ENCODE data around the gene GRID1. TPM values are rescaled to one million over a fixed set of nuclear protein-coding genes. Genes with fewer than 3 reads are reported as not detected.

Gene GRID1
- total RNA-seq, 2 donors from 2014 or later: 0.37 to 0.67 TPM

GRCh38 chr10:85650791-85651496 is 715.7 kb downstream of the GRID1 start:
- H3K4me1 ChIP-seq: no peaks in the 10 kb centered on the region
- no peaks in the 10 kb centered on the region for H3K27me3 ChIP-seq
- H3K27ac ChIP-seq: no peak overlapping the region
- no peaks in the 10 kb centered on the region for H3K36me3 ChIP-seq
- DNase-seq (ENCODE audit: low spot score): no peak
- no peaks in the 10 kb centered on the region for H3K9me3 ChIP-seq
- no peak overlapping the region for H3K4me3 ChIP-seq
- no peak for TF ChIP-seq CTCF (IDR thresholded peaks at IDR 0.05)

- no peaks in the 10 kb centered on the region for H3K4me1 ChIP-seq
- no peak for DNase-seq (ENCODE audit: low spot score)
- H3K36me3 ChIP-seq: no peaks in the 10 kb centered on the region
- no peaks in the 10 kb centered on the region for H3K9me3 ChIP-seq
- H3K27me3 ChIP-seq: no peaks in the 10 kb centered on the region
- TF ChIP-seq CTCF (IDR thresholded peaks at IDR 0.05): no peak
- no peak overlapping the region for H3K27ac ChIP-seq
- H3K4me3 ChIP-seq: no peak overlapping the region
Measured at GRCh38 chr10:85649461-85649860, 717.1 kb downstream of the GRID1 start.

- Histone ChIP-seq H3K27ac (no peak overlapping the region), H3K4me1 (no peaks in the 10 kb centered on the region), H3K9me3 (no peaks in the 10 kb centered on the region), H3K36me3 (no peaks in the 10 kb centered on the region), H3K4me3 (no peak overlapping the region), H3K27me3 (no peaks in the 10 kb centered on the region)
- no peak for TF ChIP-seq CTCF (IDR thresholded peaks at IDR 0.05)
- DNase-seq (ENCODE audit: low spot score): no peak
Measured at GRCh38 chr10:85648279-85648754, 718.3 kb downstream of the GRID1 start.

- no peak overlapping the region for H3K27ac ChIP-seq
- no peaks in the 10 kb centered on the region for H3K4me1 ChIP-seq
- H3K9me3 ChIP-seq: no peaks in the 10 kb centered on the region
- H3K27me3 ChIP-seq: no peaks in the 10 kb centered on the region
- TF ChIP-seq CTCF (IDR thresholded peaks at IDR 0.05): no peak
- H3K4me3 ChIP-seq: no peak overlapping the region
- no peak for DNase-seq (ENCODE audit: low spot score)
- H3K36me3 ChIP-seq: no peaks in the 10 kb centered on the region
Measured at GRCh38 chr10:85647741-85648140, 718.9 kb downstream of the GRID1 start.

GRCh38 chr10:85645926-85646711 is 720.5 kb downstream of the GRID1 start:
- no peak for TF ChIP-seq CTCF (IDR thresholded peaks at IDR 0.05)
- Histone ChIP-seq H3K27me3 (no peaks in the 10 kb centered on the region), H3K4me1 (peaks cover 0 to 8% of the 10 kb centered on the region in 2 donors), H3K4me3 (no peak overlapping the region), H3K27ac (no peak overlapping the region), H3K9me3 (no peaks in the 10 kb centered on the region), H3K36me3 (no peaks in the 10 kb centered on the region)
- no peak for DNase-seq (ENCODE audit: low spot score)
